ENCODE results near the gene LEFTY1.
A peak's percentile ranks its signal among the peaks of the same experiment; 100 is the strongest.
"Not testable (repeated sequence)": the region's sequence is repeated elsewhere in the genome, so short reads cannot be mapped to it uniquely, and the experiment has no call there.

The LEFTY1 gene

DNA sequence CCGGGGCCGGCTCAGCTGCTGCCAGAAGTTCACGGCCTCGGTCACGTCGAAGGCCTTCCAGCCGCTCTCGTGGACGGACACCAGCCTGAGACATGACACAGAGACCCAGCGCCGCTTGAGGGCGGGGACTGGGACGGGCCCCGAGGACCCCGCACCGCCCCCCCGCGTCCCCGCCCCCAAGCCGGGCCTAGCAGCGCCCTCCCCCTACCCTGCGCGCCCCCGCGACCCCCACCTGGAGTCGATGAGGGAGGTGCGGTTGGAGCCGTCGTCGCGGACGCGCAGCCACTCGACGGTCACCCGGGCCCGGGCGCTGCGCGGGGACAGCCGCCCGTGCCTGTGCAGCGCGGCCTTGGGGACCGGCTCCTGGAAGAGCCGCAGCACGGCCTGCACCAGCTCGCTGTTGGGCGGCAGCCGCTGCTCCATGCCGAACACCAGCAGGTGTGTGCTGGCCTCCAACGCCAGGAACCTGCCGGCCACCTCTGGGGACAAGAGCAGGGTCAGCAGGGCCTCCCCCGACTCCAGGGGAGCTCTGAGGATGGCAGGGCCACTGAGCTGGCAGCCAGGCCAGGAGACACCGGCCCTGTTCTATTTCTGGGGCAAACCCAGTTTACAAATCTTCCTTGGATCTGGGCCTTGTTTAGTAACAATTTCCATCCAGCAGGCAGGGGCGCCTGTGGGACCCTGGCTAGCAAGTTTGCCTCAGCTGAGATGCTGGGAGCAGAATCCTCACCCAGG, 1.2 kb downstream of the LEFTY1 start:
- DNase-seq, result not testable (repeated sequence)

DNA sequence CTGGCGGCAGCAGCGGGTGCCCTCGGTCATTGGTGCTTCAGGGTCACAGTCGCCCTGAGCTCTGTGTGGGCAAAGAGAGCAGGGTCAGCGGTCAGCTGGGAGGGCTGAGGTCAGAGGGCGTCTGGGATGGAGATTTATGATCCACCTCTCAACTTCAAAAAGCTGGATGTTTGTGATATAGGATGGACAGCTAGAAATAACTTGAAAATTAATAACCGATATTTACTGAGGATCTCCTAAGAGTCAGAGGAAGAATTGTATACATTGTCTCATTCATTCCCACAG, 2.0 kb downstream of the LEFTY1 start:
- DNase-seq, result no peak

DNA sequence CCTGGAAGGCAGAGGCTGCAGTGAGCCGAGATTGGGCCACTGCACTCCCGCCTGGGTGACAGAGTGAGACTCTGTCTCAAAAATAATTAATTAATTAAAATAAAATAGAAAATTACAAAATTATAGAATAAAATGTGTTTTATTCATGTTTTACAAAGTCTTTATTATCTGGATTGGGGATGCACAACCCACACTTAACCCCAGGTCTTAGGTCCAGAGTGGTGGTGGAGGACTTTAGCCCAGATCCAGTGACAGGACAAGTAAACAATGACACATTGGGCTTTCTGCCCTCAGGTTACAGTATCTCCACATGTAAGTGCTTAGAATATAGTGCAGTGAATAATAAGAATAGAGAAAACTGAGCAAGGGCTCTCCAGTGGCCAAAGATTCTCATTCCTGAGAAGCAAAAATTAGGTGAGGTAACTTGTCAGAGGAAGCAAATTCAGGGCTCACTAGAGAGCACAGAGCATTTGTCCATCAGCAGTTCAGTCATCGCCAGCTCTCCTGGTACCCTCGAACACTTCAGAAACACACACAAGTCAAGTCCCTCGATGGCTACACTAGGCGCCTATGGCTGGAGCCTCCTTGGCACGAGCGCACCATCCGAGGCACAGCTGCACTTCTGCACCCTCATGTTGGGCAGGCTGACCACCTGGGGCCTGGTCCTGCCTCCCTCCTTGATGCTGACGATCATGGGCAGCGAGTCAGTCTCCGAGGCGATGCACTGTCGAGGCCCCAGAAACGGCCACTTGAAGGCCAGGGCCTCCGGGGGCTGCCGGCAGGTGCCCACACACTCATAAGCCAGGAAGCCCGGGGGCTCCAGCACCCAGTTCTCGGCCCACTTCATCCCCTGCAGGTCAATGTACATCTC, 2.6 kb downstream of the LEFTY1 start:
- no peak for DNase-seq

DNA sequence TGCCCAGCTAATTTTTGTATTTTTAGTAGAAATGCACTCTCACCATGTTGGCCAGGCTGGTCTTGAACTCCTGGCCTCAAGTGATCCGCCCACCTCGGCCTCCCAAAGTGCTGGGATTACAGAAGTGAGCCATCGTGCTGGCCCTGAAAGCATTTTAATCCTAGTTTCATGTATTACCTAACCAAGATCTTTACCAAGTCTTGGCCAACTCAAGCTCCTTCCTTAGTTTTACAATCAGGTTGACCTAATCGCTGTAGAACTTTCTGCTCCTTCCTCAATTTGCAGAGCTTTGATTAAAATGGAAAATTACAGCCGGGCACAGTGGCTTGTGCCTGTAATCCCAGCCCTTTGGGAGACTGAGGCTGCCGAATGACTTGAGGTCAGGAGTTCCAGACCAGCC, 3.6 kb downstream of the LEFTY1 start:
- no peak for DNase-seq

DNA sequence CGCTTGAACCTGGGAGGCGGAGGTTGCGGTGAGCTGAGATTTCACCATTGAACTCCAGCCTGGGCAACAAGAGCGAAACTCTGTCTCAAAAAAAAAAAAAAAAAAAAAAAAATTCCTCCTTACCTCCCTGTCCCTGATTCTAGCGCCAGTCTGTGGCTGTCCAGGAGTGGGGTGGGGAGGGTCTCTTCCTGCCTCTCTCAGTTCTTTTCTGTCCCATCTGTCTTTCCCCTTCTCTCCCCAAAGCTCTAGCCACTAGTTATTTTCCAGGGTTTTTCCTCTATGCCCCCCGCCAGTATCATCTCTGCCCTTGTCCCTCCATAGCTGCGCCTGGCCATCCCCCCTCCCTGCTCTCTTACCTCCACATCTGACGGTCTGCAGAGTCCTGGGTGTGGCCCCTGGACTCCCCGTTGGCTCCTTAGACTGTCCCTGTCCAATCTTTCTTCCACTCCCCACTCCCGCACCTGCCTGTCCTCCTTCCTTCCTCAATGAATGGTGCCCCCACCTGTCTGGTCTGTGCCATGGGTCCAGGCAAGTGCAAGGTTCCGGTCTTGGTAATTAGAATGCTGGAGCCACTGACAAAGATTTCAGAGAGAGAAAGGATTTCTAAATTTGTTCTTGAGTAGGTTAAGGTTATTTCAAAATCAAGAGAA, 5.2 kb downstream of the LEFTY1 start:
- DNase-seq, result no peak

DNA sequence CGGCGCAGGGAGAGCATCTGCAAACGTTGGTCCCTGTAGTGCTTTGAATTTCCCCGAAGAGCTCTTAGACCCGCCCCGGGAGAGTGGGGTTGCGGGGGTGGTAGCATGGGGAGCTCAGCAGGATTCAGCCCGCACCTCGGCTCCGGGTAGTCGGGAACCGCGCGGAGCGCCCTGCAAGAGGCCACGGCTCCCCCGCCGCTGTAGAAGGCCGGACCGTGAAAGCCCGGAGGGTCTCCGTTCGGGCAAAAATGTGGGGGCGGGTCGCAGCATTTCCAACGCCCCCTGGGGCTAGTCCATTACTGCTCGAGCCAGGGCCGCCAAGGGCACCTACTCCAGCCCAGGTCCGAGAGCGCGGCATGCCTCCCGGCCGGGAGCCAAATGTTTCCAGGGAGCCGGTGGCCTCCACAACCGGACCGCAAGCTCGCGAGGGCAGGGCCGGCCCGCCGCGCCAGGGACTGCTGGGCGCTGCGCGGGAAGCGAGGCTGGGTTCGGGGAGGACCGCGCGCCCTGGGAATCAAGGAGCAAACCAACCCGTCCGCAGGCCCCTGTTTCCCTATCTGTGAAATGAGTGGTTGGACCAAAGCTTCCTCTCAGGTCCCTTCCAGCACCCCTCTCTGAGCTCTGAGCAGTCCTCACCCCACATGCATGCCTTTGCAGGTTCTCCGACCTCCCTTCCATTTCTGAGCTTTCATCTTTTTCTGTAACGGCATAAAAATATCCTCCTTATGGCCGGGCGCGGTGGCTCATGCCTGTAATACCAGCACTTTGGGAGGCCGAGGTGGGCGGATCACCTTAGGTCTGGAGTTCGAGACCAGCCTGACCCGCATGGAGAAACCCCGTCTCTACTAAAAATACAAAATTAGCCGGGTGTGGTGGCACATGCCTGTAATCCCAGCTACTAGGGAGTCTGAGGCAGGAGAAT, 6.0 kb downstream of the LEFTY1 start:
- DNase-seq, result peak; percentile 17

DNA sequence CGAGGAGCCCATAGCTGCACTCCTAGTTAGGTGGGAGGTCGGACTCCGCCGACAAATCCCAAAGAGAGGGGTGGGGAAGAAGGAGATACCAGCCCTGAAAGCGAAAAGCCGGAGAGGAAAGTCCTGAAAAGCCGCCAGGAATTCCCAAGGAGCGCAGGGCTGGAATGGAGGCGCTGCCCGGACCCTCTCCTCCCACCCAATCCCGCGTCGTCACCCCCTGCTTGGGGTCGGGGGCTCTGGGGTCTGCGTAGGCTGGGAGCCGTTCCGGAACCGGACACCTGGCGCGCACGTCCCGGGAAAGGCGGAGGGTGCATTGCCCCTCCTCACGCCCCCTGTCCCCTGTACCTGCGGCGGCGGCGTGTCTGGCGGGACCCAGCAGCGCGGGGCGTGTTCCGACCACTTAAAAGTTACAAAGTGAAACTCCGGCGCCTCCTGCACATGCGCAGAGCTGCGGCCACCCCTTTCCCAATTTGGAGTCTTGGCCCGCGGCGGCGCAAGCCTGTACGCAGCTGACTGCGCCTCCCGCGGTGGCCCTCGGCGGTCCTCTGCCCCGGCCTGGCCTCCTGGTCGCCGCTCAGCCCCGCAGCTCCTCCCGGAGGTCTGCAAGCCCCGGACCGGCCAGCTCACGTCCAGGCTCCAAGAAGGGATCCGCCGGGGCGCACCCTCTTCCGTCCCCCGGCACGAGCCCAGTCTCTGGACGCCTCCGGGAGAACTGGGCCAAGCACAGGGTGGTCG, 6.8 kb downstream of the LEFTY1 start, which contains the start of gene TMEM63A:
Gene TMEM63A (minus strand): TSS at position 422 of the 735 bp plus-strand sequence. CDS start 4,800 bp downstream, outside the sequence.
- peak; percentile 88 for DNase-seq

DNA sequence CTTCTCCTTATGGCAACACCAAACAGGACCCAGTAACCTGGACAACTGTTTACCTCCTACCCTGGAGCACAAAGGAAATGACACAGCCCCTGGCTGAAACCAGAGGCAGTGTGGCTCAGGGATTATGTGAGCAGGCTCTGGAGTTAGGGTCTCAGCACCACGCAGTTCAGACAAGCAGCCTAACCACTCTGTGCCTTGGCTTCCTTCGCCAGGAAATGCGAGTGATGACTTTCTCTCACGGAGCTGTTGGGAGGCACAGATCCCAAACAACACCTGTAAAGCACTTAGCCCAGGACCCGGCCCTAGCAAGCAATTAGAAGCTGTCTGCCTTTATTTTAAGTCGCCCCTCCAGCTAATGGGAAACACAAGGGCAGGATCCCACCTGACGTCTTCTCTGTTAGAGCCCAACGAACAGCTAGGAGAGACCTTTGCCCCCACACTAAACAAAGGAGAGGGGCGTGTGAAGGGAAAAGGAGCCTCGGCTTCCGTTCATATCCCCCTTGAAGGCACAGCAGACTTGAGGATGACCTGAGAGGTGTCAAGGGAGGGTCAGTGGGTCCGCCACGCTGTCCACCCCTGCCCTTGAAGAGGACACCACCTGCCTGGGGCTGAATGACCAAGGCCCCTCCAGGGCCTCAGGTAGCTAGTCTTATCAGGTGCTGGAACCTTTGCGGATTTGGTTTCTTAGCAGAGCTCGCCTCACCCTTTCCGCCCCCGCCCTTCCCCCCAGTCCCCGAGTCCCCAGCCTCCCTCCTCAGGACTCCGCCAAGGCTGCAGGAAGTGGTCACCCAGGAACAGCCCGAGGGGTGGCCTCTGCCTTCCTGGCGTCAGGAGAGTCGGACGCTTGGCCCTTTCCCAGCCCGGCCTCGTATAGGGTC, 7.6 kb downstream of the LEFTY1 start:
- DNase-seq, result peak; percentile 28

DNA sequence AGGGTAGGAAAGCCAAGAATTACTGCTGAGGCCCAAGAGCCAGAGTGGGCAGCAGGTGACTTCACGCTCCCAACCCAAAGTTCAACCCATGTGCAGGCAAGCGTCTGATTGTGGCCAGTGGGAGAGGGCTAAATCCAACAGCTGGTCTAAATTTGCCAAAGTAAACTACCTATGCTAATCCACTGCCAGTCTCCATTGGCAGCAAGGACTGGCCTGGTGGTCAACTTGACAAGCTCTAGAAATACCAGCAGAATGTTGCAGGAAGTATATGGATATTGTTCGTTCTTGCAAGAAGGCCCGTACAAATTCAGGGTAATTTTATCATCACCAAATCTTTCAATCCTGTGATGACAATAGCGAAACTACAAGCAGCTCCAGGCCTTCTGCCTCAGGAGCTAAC, 8.3 kb downstream of the LEFTY1 start:
- no peak for DNase-seq

DNA sequence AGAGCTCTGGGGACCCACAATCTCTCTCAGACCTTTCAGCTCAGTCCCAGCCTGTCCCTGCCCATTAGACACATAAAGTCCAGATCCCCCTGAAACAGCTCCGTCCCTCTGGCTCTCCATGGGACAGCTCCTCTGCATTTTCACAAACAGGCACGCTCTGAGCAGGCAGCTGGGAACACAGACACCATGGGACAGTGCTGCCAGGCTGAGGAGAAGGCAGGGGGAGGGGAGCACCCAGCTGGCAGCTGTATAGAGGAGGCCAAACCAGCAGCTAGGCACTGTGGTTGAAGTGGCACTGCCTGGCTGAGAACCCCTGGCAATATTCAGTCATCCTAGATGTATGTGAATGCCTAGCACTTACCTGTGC, 8.7 kb downstream of the LEFTY1 start:
- DNase-seq, result no peak

DNA sequence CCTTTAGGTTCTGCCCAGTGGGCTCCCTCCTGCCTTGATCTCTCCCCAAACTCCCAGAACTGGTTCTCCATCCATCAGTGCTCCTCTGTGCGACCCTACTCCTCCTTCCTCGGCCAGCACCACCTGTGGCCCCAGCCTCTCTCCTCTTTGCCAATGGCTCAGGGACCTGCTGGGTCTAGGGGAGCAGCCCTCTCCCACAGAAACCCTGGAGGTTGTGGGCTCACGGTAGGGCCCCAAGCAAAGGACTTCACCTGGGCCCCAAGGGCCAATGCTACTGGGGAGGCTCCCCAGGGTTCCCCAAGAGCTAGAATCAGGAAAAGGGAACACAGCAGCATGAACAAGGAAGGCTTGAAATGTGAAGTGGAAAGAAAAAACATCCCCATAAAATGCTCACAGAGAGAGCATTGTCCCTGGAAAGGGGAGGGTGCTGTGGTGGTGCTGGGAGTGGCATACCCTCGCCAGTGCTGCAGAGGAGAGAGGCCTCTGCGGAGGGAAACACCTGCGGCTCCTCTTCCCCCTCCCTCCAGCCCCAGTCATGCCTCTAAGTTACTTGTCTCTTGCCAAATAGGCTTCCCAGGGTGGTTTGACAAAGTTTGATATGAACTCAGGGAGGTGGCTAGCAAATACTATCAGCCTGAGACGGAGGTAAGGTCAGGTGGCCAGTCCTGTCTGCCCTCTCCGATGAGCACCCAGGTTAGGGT, 9.3 kb downstream of the LEFTY1 start:
- no peak for DNase-seq

DNA sequence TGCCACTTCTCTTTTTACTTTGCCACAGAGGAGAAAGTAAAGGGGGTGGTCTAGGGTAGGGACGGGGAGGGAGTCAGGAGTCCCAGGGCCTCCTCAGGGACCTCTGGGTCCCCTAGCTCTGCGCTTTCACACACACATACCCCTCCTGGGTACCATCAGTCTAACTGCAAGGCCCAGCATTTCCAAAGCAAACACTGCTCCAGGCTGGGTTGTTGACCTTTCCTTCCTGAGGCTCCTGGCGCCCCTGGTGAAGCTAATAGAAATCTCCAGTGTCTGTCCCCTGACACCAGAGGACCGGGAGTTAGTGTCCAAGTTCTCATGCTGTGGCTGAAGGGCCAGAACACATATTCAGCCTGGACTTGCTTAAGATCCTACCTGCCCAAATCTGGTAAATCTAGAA, 10.7 kb downstream of the LEFTY1 start:
- DNase-seq, result no peak

DNA sequence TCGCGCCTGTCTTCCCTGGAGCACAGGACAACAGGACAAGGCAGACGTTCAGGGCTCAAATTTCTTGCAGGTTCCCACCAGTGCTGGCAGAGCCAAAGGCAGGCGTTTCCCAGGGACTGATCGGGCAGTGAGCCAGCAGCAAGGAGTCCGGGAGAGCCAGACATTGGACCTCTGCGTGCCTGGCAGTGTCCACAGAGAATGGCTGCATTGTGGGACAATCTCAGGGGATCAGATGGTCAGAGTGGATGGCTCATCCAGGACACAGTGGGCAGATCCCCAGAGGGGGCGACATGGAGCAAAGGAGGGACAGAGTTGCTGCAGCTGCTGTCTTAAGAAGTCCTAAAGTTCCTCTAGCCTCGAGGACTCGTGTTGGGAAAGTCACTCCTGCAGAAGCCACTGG, 11.4 kb downstream of the LEFTY1 start:
- no peak for DNase-seq

DNA sequence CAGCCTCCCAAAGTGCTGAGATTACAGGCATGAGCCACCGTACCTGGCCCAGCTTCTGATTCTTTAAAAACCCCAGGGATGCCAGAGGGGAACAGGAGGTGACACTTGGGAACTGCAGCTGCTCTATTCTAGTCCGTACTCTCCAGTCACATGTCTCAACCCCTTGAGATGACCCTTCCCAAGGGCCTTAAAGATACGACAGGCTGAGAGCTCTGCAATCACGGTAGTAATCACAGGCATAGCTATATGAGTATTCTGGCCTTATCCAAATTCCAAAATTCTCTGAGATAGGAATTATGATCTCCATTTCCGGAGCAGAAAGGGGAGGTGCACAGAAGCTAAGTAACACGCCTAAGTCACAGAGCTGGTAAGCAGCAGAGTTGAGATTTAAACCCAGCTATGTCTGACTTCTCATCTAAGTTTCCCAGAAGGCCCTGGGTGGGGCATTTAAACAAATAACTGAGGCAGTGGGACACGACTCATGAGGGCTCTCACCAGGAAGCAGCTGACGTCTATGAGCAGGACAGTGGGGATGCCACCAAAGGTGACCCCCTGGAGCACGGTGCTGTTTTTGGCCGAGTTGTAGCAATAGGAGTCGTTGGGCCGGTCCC, 11.9 kb downstream of the LEFTY1 start:
- DNase-seq, result no peak

DNA sequence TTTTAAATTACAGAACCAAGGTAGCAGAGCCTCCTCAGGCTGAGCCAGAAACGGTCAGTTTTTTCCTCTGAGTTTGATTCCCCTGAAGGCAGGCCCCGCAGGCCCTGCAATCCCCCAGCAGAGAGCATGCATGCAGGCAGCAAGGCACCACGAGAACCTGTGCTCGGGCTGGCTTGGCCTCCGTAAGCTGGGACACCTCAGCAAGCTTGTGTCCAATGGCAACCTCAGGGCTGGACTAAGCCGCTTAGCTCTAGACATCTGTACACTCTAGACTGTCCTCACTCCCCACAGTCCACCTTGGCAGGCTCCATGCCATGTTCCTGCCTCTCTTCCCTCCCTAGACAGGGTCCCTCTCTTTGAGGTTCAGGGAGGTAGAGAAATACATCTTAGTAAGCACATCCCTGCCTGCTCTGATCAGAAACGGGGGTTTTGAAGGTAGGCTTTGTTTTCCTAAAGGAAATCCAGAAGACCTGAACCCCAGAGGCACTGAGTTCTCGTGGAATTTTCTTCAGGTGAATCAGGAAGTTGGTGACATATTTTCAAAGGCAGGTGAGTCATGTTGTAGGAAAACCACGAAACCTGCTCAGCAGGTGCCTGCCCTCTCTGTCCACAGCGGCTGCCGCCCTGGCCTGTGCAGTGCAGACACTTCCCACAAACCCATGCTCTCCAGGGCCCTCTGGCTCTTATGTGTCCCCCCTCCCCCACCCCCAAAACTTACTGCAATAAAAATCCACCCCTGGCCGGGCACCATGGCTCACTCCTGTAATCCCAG, 13.7 kb downstream of the LEFTY1 start:
- no peak for DNase-seq

DNA sequence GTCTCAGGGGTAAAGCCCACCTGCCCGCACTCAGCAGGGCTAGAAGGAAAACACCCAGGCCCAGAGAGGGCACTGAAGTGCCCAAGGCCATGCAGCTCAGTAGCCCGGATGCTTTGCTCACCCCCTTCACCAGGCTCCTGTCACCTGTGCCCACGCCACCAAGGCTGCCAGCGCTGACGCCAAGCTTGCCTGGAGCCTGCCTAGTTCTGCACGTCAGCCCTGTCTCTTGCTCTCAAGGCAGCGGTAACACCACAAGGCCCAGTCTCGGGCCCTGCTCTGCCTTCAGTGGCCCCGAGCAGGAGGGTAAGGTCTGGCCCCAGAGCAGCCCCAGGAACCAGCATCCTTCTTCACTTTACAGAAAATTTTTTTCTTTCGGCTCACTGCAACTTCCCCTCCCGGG, 14.5 kb downstream of the LEFTY1 start:
- no peak for DNase-seq

DNA sequence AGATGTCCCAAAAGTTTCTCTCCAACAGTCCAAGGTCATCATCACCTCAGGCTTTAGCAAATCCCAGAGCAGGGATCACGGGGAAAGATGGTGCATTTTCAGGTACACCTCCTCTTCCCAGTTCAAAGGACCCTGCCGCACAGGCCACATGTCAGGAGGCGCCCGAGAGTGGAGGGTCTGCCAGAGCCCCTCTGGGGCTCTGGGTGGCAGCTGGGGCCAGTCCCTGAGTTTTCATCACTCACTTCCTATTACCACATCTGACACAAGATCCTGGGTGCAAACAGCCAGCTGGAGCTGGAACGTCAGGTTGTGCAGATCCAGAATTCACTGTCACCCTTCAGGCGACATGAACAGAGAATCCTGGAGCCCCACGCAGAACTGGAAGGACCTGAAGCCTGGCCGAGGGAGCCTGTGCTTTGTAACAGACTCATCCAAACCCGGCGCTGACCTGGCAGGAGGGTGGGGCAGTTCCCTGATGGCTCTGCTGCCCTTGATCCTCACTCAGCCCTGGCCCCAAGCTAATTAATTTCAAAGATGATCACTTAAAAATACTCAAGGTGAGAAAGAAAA, 15.6 kb downstream of the LEFTY1 start:
- no peak for DNase-seq

DNA sequence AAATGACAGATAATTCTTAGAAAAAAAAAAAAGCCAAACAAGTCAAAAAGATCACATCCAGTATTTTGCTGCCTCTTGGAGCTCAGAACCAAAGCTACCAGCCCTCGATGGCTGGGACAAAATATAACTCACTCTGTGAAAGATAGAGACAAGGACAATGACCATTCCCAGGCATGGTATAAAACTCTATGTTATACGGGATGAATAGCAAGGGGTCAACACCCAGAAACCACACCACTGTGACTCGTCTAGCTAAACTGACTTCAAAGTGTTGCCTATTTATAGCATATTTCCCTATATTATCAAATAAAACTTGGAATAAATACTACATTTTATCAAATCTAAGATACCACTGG, 16.9 kb downstream of the LEFTY1 start:
- DNase-seq, result no peak
